Upper lobe of left lung (tissue), 6 donors: ENCODE measurements around the gene LILRB2. TPM values are rescaled to one million over a fixed set of nuclear protein-coding genes. Genes with fewer than 3 reads are reported as not detected.
A peak's percentile ranks its signal among the peaks of the same experiment; 100 is the strongest.

ENCODE experiments used
- ATAC-seq, 2 donors: fragments of 200-7000 bp; cut with Tn5 transposase; one replicate each; pipeline ENCODE4 v1.9.1; 2022; ENCODE audit warnings: mild to moderate bottlenecking in 2 of 2, moderate library complexity in 2 of 2; ENCODE audit not compliant: low FRiP score in 2 of 2
- DNase-seq, 2 donors: peaks; one replicate each; pipeline ENCODE4 v3.0.0-alpha.2; 2019 to 2020
- H3K27ac ChIP-seq, 4 donors: fragments of 200-600 bp; sonication (generic); one replicate each; pipeline ENCODE4 v1.5.1; 2016 to 2019
- H3K27me3 ChIP-seq, 4 donors: fragments of 200-600 bp; sonication (generic); one replicate each; pipeline ENCODE4 v1.5.1; 2017 to 2019
- H3K36me3 ChIP-seq, 4 donors: fragments of 200-600 bp; sonication (generic); one replicate each; pipeline ENCODE4 v1.5.1; 2016 to 2019
- H3K4me1 ChIP-seq, 4 donors: fragments of 200-600 bp; sonication (generic); one replicate each; pipeline ENCODE4 v1.5.1; 2018 to 2019
- H3K4me3 ChIP-seq, 4 donors: fragments of 200-600 bp; sonication (generic); one replicate each; pipeline ENCODE4 v1.5.1; 2017 to 2019; ENCODE audit warnings: mild to moderate bottlenecking in 2 of 4, moderate library complexity in 1 of 4
- H3K9me3 ChIP-seq, 4 donors: fragments of 200-600 bp; sonication (generic); one replicate each; pipeline ENCODE4 v1.5.1; 2018 to 2019
- EP300 ChIP-seq, 4 donors: sonication (generic); formaldehyde crosslinking; IDR thresholded peaks; one replicate each; pipeline ENCODE4 v1.5.1; 2017; ENCODE audit warnings: antibody characterized with exemption in 4 of 4, control low read depth in 2 of 4
- POLR2A ChIP-seq, 4 donors: fragments of 450-650 bp; IDR thresholded peaks; one replicate each; pipeline ENCODE4 v1.5.1; 2016 to 2017; ENCODE audit warnings: antibody characterized with exemption in 4 of 4, mild to moderate bottlenecking in 2 of 4
- POLR2AphosphoS5 ChIP-seq, 2 donors: sonication (generic); formaldehyde crosslinking; IDR thresholded peaks; one replicate each; pipeline ENCODE4 v1.5.1; 2017; ENCODE audit warnings: antibody characterized with exemption in 2 of 2
- WGBS, 2 donors: methylation state at CpG; one replicate each; pipeline ENCODE4 v1.1.5; 2017 to 2018; 5-methylcytosine and 5-hydroxymethylcytosine counted together
- total RNA-seq, 6 donors: library from RNA; depleted of rRNA in 4 of 6; stranded (reverse); fragments of >200 nt in 4 of 6; gene quantifications; one replicate each; pipeline versions ENCODE4 v1.1.0 to v1.2.1, GENCODE V29; 2016 to 2021
- TF ChIP-seq, protein P1 (sequence below), 6 experiments: fragments of 450-650 bp in 4 of 6; fragments of 200-600 bp in 2 of 6; sonication (generic) in 2 of 6; IDR thresholded peaks; one replicate each; pipeline ENCODE4 v1.5.1; 2016 to 2019; ENCODE audit warnings: antibody characterized with exemption in 6 of 6
- donor health status: DM: no; HTN: no; CAD: no; lungs with moderate emphysema.
- donor health status: DM: no; HTN: yes; CAD: no; lungs with severe emphysema.

The LILRB2 gene
- total RNA-seq, 6 donors from 2014 or later, result 11.2 to 37.0 (median 22.7) TPM

DNA sequence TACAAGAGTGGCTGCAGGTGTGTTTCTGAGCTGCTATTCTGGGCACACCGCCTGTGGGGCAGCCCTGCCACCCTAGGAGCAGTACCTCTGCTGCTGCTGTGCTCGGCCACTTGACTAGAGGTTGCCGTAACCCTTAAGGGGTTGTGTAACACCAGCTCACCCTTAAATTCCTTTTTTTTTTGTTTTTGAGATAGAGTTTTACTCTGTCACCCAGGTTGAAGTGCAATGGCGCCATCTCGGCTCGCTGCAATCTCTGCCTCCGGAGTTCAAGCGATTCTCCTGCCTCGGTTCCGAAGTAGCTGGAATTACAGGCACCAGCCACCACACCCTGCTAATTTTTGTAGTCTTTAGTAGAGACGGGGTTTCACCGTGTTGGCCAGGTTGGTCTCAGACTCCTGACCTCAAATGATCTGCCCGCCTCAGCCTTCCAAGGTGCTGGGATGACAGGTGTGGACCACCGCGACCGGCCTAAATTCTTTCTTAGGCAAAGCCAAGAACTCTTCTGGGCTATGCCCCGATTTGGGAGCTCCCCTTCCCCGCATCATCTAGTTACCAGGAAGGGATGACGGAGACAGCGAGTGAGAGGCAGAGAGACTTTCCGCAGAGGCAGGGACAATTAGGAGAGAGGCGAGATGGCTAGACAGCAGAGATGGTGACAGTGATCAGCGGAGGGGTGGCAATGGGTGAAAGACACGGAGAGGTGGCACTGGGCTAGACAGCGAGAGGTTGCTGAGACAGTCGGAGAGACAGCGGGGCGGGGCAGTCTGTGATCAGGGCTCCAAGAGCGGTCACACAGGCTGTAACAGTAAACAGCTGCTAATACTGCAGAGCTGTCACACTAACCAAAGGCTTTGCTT, 36.4 kb upstream of the LILRB2 start:
- DNase-seq, result peak in 1 of 2 donors; percentile 79
- H3K36me3 ChIP-seq, result no peaks in the 10 kb centered on the region
- peaks cover 0 to 6% (median 2%) of the 10 kb centered on the region in 4 donors for H3K4me1 ChIP-seq
- no peak for TF ChIP-seq EP300 (IDR thresholded peaks at IDR 0.05)
- TF ChIP-seq POLR2AphosphoS5 (IDR thresholded peaks at IDR 0.05), result peak in 1 of 2 donors; percentile 15
- no peaks in the 10 kb centered on the region for H3K9me3 ChIP-seq
- H3K27me3 ChIP-seq, result no peaks in the 10 kb centered on the region
- H3K4me3 ChIP-seq, result no peak overlapping the region
- peak; percentile 55 to 67 for ATAC-seq
- H3K27ac ChIP-seq, result peak overlapping the region in 3 of 4 donors; percentile 36 to 82 (median 43)
- 65 to 83% methylated on average over 29 of the region's 29 CpGs for whole genome bisulfite sequencing, 2 donors

DNA sequence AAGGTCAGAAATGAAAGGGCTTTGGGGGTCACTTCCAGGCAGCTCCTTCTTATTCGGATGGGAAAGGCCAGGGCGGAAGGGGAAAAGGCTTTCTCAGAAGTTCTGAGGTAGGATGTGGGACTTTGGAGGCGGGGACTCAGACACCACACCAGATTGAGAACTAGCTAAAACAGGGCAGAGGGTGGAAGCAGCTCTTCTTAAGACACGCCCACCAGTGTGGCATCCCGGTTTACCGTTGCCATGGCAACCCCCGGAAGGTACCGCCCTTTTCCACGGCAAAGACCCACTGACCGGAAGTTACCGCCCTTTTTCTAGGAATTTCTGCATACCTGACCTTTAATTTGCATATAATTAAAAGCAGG, 35.8 kb upstream of the LILRB2 start:
- ATAC-seq, result peak; percentile 58 to 75
- peak overlapping the region in 3 of 4 donors; percentile 36 to 82 (median 43) for H3K27ac ChIP-seq

DNA sequence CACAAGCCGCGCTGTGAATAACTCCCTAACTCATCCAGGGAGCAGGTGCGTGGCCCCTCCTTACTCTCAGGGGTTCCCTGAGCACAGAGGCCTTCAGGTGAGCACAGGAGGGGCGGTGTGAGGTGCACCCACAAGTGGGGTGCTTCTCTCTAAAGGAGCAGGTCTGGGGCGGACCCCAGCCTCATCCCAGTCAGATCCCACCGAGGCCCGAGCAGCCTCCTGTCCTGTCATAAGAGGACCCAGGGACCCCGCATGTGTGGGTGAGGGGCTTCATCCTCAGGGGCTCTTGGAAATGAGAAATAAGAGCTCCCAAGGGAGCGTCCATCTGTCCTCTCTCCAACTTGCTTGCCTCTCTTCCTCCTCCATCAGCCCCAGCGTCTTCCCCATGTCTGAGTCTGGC, 35.0 kb upstream of the LILRB2 start:
- H3K27me3 ChIP-seq, result no peaks in the 10 kb centered on the region
- H3K4me1 ChIP-seq, result peaks cover 0 to 6% (median 2%) of the 10 kb centered on the region in 4 donors
- WGBS, 2 donors, result 84 to 94% methylated on average over 10 of the region's 10 CpGs
- peak overlapping the region in 2 of 4 donors; percentile 36 to 82 for H3K27ac ChIP-seq
- H3K9me3 ChIP-seq, result no peaks in the 10 kb centered on the region
- H3K36me3 ChIP-seq, result no peaks in the 10 kb centered on the region
- TF ChIP-seq POLR2AphosphoS5 (IDR thresholded peaks at IDR 0.05) (no peak), EP300 (IDR thresholded peaks at IDR 0.05) (no peak), POLR2A (IDR thresholded peaks at IDR 0.05) (no peak)
- TF ChIP-seq, protein P1, sequence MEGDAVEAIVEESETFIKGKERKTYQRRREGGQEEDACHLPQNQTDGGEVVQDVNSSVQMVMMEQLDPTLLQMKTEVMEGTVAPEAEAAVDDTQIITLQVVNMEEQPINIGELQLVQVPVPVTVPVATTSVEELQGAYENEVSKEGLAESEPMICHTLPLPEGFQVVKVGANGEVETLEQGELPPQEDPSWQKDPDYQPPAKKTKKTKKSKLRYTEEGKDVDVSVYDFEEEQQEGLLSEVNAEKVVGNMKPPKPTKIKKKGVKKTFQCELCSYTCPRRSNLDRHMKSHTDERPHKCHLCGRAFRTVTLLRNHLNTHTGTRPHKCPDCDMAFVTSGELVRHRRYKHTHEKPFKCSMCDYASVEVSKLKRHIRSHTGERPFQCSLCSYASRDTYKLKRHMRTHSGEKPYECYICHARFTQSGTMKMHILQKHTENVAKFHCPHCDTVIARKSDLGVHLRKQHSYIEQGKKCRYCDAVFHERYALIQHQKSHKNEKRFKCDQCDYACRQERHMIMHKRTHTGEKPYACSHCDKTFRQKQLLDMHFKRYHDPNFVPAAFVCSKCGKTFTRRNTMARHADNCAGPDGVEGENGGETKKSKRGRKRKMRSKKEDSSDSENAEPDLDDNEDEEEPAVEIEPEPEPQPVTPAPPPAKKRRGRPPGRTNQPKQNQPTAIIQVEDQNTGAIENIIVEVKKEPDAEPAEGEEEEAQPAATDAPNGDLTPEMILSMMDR (IDR thresholded peaks at IDR 0.05), result no peak
- ATAC-seq (no peak), DNase-seq (no peak)
- no peak overlapping the region for H3K4me3 ChIP-seq

More for the DNA sequence above, 35.8 kb upstream of the LILRB2 start:
- no peak for TF ChIP-seq EP300 (IDR thresholded peaks at IDR 0.05)
- TF ChIP-seq, protein P1 (IDR thresholded peaks at IDR 0.05), result no peak
- no peak for TF ChIP-seq POLR2A (IDR thresholded peaks at IDR 0.05)
- no peak for TF ChIP-seq POLR2AphosphoS5 (IDR thresholded peaks at IDR 0.05)
- Histone ChIP-seq H3K4me3 (no peak overlapping the region), H3K27me3 (no peaks in the 10 kb centered on the region), H3K9me3 (no peaks in the 10 kb centered on the region), H3K4me1 (peaks cover 0 to 6% (median 2%) of the 10 kb centered on the region in 4 donors), H3K36me3 (no peaks in the 10 kb centered on the region)
- peak in 1 of 2 donors; percentile 78 for DNase-seq
- WGBS, 2 donors, result 38 to 58% methylated on average over 3 to 11 of the region's 11 CpGs

DNA sequence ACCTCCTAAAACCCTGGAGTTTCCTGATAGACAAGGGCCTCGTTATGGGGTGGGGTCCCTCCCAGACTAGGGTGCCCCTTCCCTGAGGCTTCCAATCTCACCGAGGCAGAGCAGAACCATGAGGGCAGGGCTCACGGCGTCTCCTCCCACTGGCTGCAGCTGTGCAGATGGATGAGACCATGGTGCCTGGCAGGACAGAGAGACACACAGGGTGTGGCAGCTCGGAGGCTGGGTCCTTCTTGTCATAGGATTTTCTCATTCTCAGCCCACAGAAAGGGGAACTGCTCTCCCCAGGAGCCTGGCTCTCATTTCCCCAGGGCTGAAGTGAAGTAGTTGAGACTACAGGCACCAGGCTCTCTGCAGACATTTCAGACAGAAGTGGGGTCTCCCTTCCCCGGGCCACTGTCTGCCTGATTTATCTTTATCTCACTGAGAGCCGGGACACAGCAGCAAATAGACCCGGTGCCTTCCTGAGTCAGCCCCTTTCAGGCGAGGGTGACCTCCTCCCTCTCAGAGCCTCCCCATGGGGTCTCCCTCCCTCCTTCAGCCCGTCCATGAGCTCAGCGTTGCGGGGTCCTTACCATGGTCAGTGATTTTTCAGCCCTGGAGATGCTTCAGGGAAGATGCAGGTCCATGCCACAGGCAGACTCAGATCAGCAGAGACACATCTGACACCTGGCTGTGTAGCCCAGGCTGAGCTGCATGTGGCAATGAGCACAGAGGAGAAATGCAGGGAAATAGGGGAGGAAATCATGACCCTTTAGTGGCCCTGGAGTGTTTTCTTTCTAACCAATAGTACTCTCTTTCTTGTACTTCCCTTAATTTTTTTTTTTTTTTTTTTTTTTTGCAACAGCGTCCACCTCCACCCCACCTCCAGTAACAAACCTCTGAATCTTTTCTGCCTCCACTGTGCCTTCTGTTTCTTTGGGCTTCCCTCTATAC, 31.8 kb upstream of the LILRB2 start, which contains the start of gene LILRA5:
Gene LILRA5, minus strand, starts transcription at position 731 of the 942 bp plus-strand sequence. Its CDS starts 147 bp downstream, at position 584.
- TF ChIP-seq POLR2AphosphoS5 (IDR thresholded peaks at IDR 0.05) (no peak), POLR2A (IDR thresholded peaks at IDR 0.05) (peak in 1 of 4 donors; percentile 26), EP300 (IDR thresholded peaks at IDR 0.05) (no peak)
- TF ChIP-seq, protein P1 (IDR thresholded peaks at IDR 0.05), result no peak
- Histone ChIP-seq H3K27ac (peak within 1 kb of the TSS; percentile 40 to 77 (median 47)), H3K36me3 (no peaks in the 10 kb centered on the region), H3K9me3 (no peaks in the 10 kb centered on the region), H3K4me3 (peak within 1 kb of the TSS in 2 of 4 donors; percentile 19 to 34), H3K4me1 (peaks cover 0 to 6% (median 2%) of the 10 kb centered on the region in 4 donors), H3K27me3 (no peaks in the 10 kb centered on the region)
- ATAC-seq, result peak; percentile 81 to 88
- WGBS, 2 donors, result 47 to 54% methylated on average over 7 to 11 of the region's 13 CpGs
- peak in 1 of 2 donors; percentile 69 for DNase-seq
